Left ventricle myocardium superior (tissue), 1 donor: Measurements from ENCODE around the gene ADCY9. TPM values are rescaled to one million over a fixed set of nuclear protein-coding genes. Genes with fewer than 3 reads are reported as not detected.
A peak's percentile ranks its signal among the peaks of the same experiment; 100 is the strongest.
"Not testable (repeated sequence)": the region's sequence is repeated elsewhere in the genome, so short reads cannot be mapped to it uniquely, and the experiment has no call there.

Experiments used
- ATAC-seq: fragments of 200-7000 bp; cut with Tn5 transposase; one replicate; pipeline ENCODE4 v1.9.1; 2020; ENCODE audit warnings: mild to moderate bottlenecking, moderate library complexity
- DNase-seq: peaks from one replicate; pipeline ENCODE4 v3.0.0-alpha.2; 2020
- intact Hi-C: fragments of 100-400 bp; cut with micrococcal nuclease; formaldehyde crosslinking; loops from one replicate; pipeline ENCODE4 v1.11.0; 2022
- total RNA-seq: library from RNA; stranded (reverse); fragmentation: NEBNext Ultra II Directional; extraction: Animal tissue kit (Norgen Biotek cat#: 25700); gene quantifications from one replicate; pipeline ENCODE4 v1.2.1, GENCODE V29; 2021
- donor health status: DM: no; HTN: yes; CAD: no; lungs with severe emphysema.

ADCY9 gene
- total RNA-seq, 1 donor from 2014 or later: 53.5 TPM

DNA sequence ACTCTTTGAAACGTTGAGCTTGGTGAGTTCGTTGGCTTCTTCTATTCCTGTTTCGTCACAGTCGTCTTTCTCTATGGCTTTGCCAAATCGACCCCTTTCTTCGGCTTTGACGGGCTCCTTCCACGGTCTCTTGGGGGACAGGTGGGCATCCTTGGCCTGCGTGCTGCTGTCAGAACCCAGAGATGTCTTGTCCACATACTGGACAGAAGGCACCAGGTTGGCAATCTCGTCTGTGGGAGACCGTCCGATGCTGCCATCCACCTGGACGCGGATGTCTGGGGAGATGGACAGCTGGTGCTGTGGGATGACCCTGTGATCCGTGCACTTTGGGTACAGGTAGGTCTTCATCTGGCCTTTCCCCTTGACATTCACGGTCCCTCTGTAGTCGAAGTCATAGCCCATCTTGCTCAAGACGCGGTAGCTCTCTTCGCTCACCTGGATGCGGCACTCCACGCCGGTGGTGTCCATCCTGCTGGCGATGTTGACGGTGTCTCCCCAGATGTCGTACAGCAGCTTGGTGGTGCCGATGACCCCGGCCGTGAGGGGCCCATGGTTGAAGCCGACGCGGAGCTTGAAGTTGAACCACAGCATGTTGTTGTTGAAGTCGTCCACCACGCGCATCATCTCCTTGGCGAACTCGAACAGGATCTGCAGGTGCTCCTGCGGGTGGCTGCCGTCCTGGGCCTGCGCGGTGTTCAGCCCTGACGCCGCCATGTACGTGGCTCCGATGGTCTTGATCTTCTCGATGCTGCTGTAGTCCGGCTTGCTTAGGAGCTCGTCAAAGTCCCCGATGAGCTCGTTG, 150.3 kb downstream of the ADCY9 start:
- no peak for DNase-seq
- no peak for ATAC-seq
- intact Hi-C loops: no loop called here

DNA sequence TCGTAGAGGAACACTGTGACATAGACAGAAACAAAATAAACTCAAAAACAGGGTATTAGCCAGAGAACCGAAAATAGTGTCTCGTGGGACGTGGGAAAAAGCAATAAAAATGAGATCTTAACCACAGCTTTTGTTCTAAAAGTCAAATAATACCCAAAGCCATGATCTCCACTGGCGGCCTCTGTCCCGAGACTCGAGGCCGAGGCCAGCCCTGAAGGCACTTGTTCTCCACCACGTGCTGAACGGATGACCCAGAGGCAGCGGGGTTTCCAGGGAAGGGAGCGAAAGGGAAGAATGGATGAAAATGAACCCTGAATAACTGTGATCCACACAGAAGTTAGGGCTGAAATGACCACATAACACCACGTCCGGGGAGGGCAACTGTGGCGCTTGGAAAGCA, 150.9 kb downstream of the ADCY9 start:
- ATAC-seq (no peak), DNase-seq (no peak)
- intact Hi-C loops: no loop called here

DNA sequence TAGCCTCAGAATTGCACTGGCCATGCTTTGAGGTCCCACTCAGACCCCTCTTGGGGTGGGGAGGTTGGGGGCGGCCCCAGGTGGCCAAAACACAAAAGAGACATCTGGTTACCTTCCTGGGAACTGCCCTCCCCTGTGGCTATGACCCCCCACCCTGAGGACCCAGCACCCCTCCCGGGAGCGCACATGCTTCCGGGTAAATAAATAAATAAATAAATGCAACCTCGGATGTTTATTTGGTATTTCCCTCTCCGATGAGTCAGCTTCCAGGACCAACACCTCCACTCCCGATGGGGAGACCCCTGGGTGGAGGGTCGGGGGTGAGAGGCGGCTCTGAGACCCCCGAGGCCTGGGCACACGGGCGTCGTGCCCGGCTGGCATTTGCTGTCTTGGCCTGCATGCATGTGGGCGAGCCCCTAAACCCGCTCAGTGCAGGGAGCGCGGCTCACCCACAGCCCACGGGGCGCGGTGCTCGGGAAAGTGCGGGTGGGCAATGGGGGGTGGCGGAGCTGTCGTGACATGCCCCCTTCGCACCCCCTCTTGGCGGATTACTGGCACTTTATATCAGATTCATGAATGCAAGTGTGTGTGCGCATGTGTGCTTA, 151.5 kb downstream of the ADCY9 start:
- intact Hi-C loops: no loop called here
- no peak for DNase-seq
- no peak for ATAC-seq

DNA sequence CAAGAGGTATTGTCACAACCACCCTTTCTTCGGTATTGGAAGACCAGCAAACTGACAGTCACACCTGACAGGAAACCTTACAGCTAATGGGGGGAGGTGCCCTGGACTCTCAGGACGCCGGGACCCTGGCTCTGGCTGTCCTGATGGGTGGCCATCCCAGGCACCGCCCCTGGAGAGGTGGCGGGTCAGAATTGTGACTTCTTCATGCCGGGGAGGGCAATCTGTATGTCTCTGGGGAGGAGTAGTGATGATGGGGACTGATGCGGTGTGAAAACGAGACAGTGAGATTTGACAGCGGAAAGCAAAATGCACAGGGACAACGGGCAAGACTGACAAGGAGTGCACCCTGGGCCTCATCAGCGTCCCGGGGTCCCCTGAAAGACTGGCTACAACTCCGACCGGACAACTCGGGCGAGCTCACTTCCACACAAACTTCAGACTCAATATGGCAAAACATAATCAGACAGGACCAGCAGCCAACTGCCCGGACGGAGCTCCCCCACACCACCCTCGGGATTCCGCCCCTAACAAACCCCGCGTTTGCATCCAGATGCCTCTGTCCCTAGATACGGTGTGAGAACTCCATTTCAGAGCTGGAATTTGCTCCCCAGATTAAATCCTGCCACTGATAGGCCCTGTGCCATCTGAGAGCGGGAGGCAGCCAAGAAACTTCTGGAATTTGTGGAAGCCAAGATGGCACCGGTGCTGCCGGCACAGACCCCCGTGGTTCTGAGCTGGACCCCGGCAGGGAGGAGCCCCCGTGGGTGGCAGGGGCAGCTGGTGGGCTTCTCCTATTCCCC, 152.2 kb downstream of the ADCY9 start:
- intact Hi-C loops: no loop called here
- ATAC-seq (no peak), DNase-seq (no peak)

DNA sequence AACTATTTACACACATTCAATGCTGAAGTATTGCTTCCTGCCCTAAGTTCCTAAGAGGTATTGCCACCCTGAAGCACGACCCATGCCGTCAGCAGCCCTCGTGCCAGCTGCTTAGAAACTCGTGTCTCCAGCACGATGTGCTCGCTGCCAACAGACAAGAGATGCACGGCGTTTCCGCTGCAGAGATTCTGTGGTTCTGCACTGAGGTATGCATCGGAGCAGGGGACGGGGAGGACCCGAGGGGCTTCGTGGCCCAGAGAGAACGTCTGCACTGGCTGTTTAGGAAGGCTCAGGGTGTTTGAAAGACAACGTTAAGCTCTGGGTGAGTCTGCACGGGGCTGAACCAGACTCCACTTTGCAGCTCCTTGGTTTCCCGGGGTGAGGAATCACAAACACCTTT, 153.0 kb downstream of the ADCY9 start:
- intact Hi-C loops: no loop called here
- ATAC-seq: no peak

DNA sequence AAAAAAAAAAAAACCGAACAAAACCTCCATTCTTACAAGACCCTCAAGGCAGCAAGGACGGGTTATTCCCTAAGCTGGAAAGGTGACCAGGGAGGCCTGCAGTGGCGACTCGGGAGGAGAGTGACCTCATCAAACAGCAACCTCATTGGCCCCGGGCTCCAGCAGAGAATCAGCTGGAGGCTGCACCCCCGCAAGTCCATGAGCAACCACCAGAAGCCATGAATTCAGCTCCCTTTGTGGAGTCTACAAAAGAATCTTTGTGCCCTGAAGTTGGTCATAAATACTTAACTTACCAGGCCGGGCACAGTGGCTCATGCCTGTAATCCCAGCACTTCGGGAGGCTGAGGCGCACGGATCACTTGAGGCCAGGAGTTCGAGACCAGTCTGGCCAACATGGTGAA, 154.8 kb downstream of the ADCY9 start:
- intact Hi-C loops: no loop called here
- DNase-seq: no peak
- no peak for ATAC-seq

More for the DNA sequence above, 153.0 kb downstream of the ADCY9 start:
- no peak for DNase-seq

DNA sequence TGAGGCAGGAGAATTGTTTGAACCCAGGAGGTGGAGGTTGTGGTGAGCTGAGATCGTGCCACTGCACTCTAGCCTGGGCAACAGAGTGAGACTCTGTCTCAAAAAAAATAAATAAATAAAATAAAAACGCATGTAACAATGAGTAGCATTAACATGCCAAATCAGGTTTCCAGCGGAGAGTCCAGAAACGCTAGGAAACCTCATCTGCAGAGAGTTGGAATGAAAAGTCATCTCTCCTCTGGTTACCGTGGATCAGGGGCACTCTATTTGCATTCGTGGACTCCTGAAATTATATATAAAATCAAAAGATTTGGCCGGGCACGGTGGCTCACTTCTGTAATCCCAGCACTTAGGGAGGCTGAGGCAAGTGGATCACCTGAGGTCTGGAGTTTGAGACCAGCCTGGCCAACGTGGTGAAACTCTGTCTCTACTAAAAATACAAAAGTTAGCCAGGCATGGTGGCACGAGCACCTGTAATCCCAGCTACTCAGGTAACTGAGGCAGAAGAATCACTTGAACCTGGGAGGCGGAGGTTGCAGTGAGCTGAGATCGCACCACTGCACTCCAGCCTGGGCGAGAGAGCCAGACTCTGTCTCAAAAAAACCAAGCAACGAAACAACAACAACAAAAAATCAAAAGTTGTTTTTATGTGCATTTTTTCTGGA, 156.2 kb downstream of the ADCY9 start:
- DNase-seq, intact Hi-C loops, ATAC-seq: not testable (repeated sequence)

DNA sequence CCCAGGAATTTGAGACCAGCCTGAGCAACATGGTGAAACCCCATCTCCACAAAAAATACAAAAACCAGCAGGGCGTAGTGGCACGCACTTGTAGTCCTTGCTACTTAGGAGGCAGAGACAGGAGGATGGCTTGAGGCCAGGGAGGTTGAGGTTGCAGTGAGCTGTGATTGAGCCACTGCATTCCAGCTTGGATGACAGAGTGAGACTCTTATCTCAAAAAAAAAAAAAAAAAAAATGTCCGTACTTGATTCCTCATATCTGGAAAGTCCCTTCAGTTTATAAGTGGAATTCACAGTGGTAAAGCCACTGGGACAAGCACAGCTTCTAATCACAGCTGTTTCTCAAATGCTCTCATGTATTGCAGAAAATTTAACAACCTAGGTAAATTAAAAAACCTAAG, 157.1 kb downstream of the ADCY9 start:
- peak; percentile 13 for ATAC-seq
- no peak for DNase-seq
- intact Hi-C loops: no loop called here

DNA sequence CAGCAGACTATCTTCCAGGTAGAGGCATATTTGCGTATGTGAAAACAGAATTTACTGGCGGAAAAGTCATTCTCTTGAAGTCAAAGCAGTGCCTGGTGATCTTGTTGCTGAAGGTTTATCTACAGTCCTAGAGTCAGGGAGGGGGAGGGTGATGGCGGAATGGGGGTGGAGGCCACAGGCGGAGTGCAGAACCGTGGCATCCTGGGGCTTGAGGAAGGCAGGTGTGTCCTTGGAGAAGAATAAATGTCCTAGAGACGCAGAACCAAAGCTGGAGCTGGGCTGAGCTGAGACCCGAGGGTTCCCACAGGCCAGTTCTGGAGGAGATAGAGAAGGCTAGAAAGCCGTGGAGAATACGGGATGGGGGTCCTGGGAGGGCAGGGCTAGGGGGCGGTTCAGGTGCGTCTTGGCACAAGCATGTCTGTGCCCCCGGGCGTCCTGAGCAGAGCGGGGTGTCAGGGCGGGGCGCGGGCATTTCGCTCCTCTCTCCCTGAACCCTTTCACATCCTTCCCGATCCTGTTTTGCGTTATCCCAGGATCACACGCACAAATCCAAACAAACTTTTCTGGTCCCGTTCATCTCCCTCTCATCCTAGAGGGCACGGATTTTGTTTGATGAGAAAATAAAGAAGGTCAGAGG, 158.8 kb downstream of the ADCY9 start:
- no peak for ATAC-seq
- intact Hi-C loops: no loop called here
- DNase-seq: no peak

DNA sequence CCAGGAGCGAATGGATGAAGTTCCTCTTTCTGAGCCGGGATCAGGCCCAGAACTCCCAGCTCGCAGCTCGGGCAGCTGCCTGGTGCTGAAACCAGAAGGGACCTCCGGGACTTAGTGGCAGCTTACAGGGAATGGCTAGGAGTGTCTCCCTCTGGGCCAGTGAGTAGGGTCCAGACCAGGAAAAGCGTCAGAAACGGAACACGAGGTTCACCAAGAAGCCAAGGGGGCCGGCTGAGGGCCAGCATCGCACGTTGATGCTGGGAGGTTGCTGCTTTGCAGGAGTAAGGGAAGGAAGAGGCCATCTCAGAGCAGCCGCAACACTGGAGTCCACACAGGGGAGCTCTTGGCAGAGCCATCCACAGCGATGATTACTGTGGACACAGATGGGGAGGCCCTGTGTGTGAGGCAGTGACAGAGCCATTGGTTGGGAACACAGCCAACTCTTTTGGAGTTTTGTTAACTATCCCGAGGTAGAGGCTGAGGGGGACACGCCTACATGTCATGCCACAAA, 161.8 kb downstream of the ADCY9 start:
- DNase-seq (peak; percentile 57), ATAC-seq (no peak)
- intact Hi-C loops: no loop called here

DNA sequence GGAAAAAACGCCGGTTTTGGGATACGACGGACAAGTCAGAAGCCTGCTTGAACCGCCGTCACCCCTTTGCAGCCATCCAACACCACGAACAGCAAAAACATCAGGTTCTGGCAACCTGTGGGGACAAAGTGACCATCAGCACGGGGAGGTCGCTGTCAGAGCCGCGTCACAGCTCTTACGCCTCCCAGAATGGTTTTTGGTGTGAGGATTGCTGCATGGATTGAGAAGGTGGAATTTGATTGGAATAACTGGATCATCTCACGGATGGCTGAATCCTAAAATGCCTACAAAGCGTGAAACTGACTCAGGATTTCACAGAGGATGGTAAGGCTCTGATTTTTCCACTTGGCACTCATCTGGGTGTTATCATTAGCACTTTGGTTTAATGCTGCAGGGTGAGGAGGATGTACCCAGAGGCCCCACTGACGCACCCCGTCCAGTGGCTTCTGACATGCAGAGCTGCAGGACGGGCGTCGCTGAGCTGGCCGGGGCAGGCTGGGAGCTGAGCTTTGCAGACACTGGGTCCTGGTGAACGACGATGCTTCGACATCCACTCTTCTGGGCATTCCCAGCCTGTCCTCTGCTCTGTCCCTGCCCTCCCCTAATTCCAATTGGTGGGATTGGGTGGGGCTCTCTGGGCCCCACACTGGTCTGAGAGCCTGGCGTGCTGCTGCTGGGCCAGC, 162.4 kb downstream of the ADCY9 start:
- no peak for ATAC-seq
- no peak for DNase-seq
- intact Hi-C loops: no loop called here

DNA sequence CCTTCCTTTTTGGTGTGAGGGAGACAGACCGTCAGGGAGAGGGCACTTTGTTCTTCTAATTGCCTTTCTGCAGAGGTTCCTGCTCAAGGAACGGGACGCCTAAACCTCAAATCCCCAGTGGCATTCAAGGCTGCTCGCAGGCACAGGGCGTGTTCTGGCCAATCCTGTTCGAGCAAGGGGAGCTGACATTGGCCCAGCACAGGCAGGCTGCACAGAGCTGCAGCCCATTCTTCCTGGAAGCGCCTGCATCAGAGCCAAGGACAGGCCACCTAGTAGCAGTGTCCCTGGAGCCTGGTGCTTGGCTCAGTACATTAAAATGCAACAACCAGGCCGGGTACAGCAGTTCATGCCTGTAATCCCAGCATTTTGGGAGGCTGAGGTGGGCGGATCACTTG, 163.5 kb downstream of the ADCY9 start:
- peak; percentile 89 for DNase-seq
- intact Hi-C loops: no loop called here
- ATAC-seq: peak; percentile 88

DNA sequence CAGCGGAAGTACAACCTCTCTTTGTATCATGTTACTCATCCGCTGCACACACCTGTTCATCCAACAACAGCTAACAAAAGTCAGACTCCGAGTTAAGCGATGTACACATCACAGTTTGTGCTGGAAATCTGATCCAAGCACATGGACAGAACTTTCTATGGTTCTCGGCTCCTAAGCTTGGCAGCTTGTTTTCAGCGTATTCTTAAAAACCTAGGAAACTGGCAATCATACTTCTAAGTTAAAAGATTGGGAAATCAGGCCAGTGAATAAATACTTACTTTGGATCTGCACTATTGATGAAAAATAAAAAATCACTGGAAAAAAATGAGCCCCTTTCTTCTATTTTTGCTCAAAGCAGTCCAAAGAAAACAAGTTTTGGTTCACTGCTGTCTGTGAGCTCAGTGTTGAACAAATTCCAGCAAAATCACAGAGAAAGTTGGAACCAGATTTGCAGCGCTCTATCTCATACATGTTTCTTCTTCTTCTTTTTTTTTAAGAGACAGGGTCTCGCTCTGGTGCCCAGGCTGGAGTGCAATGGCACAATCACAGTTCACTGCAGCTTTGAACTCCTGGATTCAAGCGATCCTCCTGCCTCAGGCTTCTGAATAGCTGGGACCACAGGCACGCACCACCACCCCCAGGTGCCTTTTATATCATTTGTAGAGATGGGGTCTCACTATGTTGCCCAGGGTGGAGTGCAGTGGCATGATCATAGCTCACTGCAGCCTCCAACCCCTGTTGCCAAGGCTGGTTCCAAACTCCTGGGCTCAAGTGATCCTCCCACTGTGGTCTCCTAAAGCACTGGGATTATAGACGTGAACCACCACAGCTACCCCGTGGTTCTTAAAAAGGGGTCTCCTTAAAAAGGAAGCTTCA, 164.1 kb downstream of the ADCY9 start:
- no peak for DNase-seq
- peak; percentile 28 for ATAC-seq
- intact Hi-C loops: no loop called here

DNA sequence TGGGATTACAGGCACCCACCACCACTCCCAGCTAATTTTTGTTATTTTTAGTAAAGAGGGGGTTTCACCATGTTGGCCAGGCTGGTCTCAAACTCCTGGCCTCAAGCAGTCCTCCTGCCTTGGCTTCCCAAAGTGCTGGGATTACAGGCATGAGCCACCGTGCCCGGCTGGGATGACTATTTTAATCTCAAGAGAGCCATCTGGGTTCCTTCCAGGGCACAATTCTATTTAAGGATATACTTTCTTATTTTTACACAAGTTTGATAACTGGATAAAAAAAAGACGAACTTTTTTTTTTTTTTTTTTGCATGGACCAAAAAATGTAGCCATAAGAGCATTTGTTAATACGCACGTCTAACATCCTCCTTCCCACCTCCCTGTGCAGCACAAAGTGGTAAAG, 164.9 kb downstream of the ADCY9 start:
- intact Hi-C loops, DNase-seq, ATAC-seq: not testable (repeated sequence)

DNA sequence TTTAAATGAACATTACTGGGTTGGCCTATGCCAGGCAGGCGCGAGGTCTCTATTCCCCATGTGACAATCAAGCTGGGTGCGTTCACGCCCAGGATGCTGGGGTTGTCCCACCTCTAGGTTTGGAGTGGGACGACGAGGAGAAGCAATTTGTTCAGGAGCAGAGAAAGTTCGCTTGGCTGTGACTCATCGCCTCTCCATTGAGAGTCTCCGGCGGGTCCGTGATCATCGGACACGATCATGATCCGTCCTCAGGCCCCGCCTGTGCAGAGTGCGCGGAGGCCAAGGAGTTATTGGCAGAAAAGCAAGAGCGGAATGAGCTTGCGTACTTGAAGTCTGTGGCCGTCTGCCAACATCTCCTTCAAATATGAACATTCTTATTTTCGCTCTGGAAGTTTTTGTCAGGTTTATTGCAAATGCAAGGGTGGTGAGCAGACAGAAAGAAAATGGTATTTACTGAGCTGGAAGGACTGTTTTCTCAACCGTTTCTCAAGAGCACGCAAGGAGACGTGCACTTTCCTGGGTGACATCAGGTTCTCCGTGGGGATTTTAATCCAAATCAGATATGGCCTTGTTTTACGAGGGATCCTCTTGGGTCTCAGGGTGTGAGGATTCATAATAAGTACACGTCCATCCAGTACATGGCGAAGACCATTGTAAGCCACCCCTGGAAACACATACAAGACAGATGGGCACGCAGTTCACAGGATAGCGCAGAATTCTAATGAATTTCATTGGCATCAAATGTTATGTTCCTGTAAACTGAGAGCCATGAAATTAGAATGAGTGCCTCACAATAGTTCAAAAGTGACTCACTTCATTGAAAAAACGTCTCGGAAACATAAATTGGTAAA, 165.7 kb downstream of the ADCY9 start:
- peak; percentile 88 for DNase-seq
- intact Hi-C loops: no loop called here
- ATAC-seq: peak; percentile 72

DNA sequence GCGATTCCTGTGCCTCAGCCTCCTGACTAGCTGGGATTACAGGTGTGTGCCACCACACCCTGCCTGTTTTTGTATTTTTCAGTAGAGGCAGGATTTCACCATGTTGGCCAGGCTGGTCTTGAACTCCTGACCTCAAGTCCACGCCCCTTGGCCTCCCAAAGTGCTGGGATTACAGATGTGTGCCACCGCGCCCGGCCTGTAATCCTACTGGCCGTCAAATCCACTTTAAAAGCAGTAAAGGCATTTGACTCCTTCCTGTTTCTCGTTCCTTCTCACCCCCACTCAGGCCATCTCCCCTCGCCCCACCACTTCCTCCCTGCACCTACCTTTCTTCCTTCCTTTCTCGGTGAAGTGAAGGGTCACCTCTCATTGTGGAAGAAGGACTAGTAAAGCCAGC, 166.3 kb downstream of the ADCY9 start:
- intact Hi-C loops: no loop called here
- no peak for ATAC-seq
- DNase-seq: no peak

DNA sequence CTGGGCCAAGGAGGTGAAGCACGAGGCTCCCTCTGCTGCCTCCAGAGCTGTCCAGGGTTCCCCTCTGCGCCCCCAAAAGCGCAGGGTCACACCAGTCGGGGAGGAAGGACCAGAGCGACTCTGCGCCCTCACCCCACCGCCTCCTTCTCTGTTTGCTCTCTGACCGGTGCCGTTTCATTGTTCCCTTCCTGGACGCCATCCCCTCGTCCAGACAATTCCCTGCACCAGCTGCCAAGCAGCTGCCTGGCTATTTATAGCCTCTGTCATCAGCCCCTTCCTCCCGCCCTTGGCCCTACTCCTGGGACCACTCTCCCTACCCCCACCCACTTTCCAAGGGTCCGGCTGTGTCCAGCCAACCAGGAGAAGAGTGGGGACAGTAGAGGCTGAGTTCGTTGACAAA, 167.0 kb downstream of the ADCY9 start:
- intact Hi-C loops: no loop called here
- DNase-seq (peak; percentile 60), ATAC-seq (peak; percentile 47)
